HUES6 (cell line): ENCODE data around the gene DHRS7B.
"Not testable (repeated sequence)": the region's sequence is repeated elsewhere in the genome, so short reads cannot be mapped to it uniquely, and the experiment has no call there.

Experiments
- H3K27ac ChIP-seq: 2 replicates; pipeline ENCODE4 v1.7.0; 2013; ENCODE audit warnings: low read depth, mild to moderate bottlenecking, low read length, inconsistent platforms
- H3K27me3 ChIP-seq: 2 replicates; pipeline ENCODE4 v1.6.1; 2013; ENCODE audit warnings: low read length; ENCODE audit not compliant: control insufficient read depth, insufficient read depth
- H3K36me3 ChIP-seq: 2 replicates; pipeline ENCODE4 v1.6.1; 2013; ENCODE audit warnings: low read length; ENCODE audit not compliant: control insufficient read depth, insufficient read depth
- H3K4me1 ChIP-seq: 2 replicates; pipeline ENCODE4 v1.6.1; 2013; ENCODE audit warnings: low read length; ENCODE audit not compliant: control insufficient read depth, insufficient read depth
- H3K4me3 ChIP-seq: 2 replicates; pipeline ENCODE4 v1.5.1; 2013; ENCODE audit warnings: low read depth, low read length
- H3K9ac ChIP-seq: one replicate; pipeline ENCODE4 v1.6.1; 2013; ENCODE audit warnings: mild to moderate bottlenecking, low read length
- H3K9me3 ChIP-seq: 2 replicates; pipeline ENCODE4 v1.6.1; 2013; ENCODE audit warnings: low read depth, low read length; ENCODE audit not compliant: control insufficient read depth, insufficient read depth

Gene DHRS7B

DNA sequence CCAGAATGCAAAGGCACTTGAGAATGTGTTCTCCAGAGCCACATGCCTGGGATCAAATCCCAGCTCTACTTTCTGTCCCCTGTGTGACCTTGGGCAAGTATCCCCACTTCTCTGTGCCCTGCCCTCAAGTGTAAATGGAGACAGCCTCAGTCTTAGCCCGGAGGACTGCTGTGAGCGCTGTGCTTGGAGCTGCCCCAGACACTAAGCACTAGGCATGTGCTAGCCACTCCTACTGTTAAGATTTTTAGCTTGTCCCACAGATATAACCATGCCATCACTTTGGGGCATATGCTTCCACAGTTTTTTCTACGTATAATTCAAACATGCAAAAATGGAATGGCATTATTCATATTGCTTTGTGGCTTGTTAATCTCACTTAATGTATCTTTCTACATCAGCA, 57.8 kb downstream of the DHRS7B start:
- peaks cover 29% of the 10 kb centered on the region for H3K36me3 ChIP-seq
- H3K4me1 ChIP-seq = no peaks in the 10 kb centered on the region; the same call in 1 of the 2 replicates
- no peaks in the 10 kb centered on the region for H3K27me3 ChIP-seq
- H3K4me3 ChIP-seq = no peak overlapping the region
- H3K9me3 ChIP-seq = no peaks in the 10 kb centered on the region
- no peak overlapping the region for H3K9ac ChIP-seq
- no peak overlapping the region for H3K27ac ChIP-seq

DNA sequence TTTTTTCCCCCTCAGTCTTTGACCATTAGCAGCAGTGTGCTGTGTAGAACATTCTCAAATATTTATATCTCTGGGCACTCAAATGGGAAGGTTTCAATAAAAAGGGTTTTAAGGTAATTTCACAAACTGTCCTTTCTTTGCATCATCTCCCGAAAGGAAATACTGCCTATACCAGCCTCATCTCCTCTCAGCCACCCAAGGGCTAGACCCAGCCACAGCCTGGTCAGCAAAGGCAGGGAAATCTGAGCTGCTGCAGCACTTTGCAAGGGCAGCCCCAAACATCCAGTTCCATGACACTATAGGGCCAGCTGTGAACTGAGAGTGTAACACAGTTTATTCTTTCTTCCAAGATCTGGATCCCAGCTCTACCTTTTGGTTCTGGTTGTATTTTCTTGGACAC, 58.3 kb downstream of the DHRS7B start:
- H3K4me1 ChIP-seq = no peaks in the 10 kb centered on the region; the same call in 1 of the 2 replicates
- H3K27ac ChIP-seq = no peak overlapping the region
- H3K9me3 ChIP-seq = no peaks in the 10 kb centered on the region
- no peaks in the 10 kb centered on the region for H3K27me3 ChIP-seq
- H3K36me3 ChIP-seq = peaks cover 30% of the 10 kb centered on the region
- no peak overlapping the region for H3K4me3 ChIP-seq
- H3K9ac ChIP-seq = no peak overlapping the region

GRCh38 chr17:21186399-21187187, 59.8 kb downstream of the DHRS7B start:
- Histone ChIP-seq H3K4me1 (no peaks in the 10 kb centered on the region; the same call in 1 of the 2 replicates), H3K9ac (no peak overlapping the region), H3K36me3 (peaks cover 38% of the 10 kb centered on the region), H3K4me3 (no peak overlapping the region), H3K27me3 (no peaks in the 10 kb centered on the region), H3K27ac (no peak overlapping the region), H3K9me3 (no peaks in the 10 kb centered on the region)

- Histone ChIP-seq H3K36me3 (peaks cover 32% of the 10 kb centered on the region), H3K27me3 (no peaks in the 10 kb centered on the region), H3K9ac (no peak overlapping the region), H3K4me1 (peaks cover 3% of the 10 kb centered on the region; the same call in 1 of the 2 replicates), H3K27ac (no peak overlapping the region), H3K9me3 (no peaks in the 10 kb centered on the region), H3K4me3 (no peak overlapping the region)
Measured at GRCh38 chr17:21189361-21189760, 62.6 kb downstream of the DHRS7B start.

GRCh38 chr17:21190078-21190477, 63.3 kb downstream of the DHRS7B start:
- no peak overlapping the region for H3K4me3 ChIP-seq

DNA sequence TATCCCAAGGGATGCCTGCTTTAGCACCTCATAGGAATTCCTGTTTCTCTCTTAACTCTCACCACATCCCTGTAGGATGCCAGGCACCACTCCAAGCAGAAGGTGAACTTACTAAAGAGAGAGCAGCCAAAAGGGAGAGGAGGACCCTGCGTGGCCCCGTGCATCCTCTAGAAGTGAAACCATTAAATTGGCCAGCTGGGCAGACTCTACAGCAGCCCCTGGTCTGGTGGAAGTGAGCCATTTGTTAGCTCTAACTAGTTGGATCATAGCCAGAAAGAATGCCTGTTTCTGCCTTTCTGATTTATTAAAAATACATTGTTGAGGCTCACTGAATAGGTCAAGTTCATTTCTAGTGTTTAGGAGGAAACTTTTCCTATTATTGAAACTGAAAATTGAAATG, 64.9 kb downstream of the DHRS7B start:
- peaks cover 31% of the 10 kb centered on the region for H3K36me3 ChIP-seq
- H3K4me3 ChIP-seq = no peak overlapping the region
- no peak overlapping the region for H3K27ac ChIP-seq
- 0 out of 2 replicates have a peak, but pooled peaks cover 3% of the 10 kb centered on the region for H3K4me1 ChIP-seq
- no peaks in the 10 kb centered on the region for H3K27me3 ChIP-seq
- H3K9me3 ChIP-seq = no peaks in the 10 kb centered on the region
- H3K9ac ChIP-seq = no peak overlapping the region

More at GRCh38 chr17:21190078-21190477, 63.3 kb downstream of the DHRS7B start:
- Histone ChIP-seq H3K36me3 (peaks cover 26% of the 10 kb centered on the region), H3K27ac (no peak overlapping the region), H3K27me3 (no peaks in the 10 kb centered on the region), H3K9ac (no peak overlapping the region), H3K4me1 (peaks cover 3% of the 10 kb centered on the region; the same call in 1 of the 2 replicates), H3K9me3 (no peaks in the 10 kb centered on the region)

- not testable (repeated sequence) for H3K9ac ChIP-seq, H3K4me3 ChIP-seq, H3K27ac ChIP-seq, H3K27me3 ChIP-seq, H3K9me3 ChIP-seq, H3K4me1 ChIP-seq
- peaks cover 38% of the 10 kb centered on the region for H3K36me3 ChIP-seq
Measured at GRCh38 chr17:21192414-21192813, 65.7 kb downstream of the DHRS7B start.

DNA sequence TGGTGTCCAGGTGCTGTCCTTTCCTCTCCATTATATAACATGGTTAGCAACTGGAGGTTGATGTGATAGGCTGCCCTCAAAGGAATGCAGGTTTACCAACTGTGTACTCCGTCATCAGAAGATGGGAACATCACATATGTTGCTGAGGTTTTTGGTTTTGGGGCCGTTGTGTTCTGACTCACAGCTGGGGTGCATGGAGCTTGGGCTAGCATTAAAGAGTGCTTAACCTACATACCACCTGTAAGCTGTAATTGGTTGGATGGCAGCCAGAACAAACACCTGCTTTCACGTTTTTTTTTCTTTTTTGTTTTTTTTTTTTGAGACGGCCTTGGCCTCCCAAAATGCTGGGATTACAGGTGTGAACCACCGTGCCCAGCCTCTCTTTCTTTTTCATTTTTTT, 66.3 kb downstream of the DHRS7B start:
- Histone ChIP-seq H3K9ac (no peak overlapping the region), H3K27ac (no peak overlapping the region), H3K4me1 (0 out of 2 replicates have a peak, but pooled peaks cover 3% of the 10 kb centered on the region), H3K4me3 (no peak overlapping the region), H3K27me3 (no peaks in the 10 kb centered on the region), H3K9me3 (no peaks in the 10 kb centered on the region), H3K36me3 (peaks cover 44% of the 10 kb centered on the region)

- H3K4me3 ChIP-seq = no peak overlapping the region
- H3K27ac ChIP-seq = no peak overlapping the region
- no peaks in the 10 kb centered on the region for H3K27me3 ChIP-seq
- H3K36me3 ChIP-seq = peaks cover 43% of the 10 kb centered on the region
- no peak overlapping the region for H3K9ac ChIP-seq
- H3K9me3 ChIP-seq = no peaks in the 10 kb centered on the region
- H3K4me1 ChIP-seq = peaks cover 8% of the 10 kb centered on the region
Measured at GRCh38 chr17:21194226-21194625, 67.5 kb downstream of the DHRS7B start.

DNA sequence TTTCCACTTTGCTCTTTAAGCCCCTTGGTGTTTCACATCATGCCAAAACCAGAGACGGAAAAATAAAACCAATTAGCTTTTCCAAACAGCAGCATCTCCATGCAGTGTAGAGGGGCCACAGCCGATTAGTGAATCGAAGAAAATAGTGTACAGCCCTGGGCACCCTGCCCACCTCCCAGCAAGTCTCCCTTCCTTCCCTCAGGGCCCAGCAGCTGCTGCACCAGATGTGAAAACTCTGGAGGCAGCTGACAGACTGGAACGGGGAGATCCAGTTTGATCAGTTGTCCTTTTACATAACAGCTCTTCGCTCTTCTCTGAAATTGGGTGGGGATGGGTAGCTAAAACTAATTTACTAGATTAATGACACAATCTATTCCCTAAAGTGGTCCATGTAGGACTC, 67.9 kb downstream of the DHRS7B start:
- peaks cover 13% of the 10 kb centered on the region for H3K4me1 ChIP-seq
- H3K36me3 ChIP-seq = peaks cover 42% of the 10 kb centered on the region
- no peak overlapping the region for H3K4me3 ChIP-seq
- no peaks in the 10 kb centered on the region for H3K9me3 ChIP-seq
- no peak overlapping the region for H3K27ac ChIP-seq
- no peaks in the 10 kb centered on the region for H3K27me3 ChIP-seq
- no peak overlapping the region for H3K9ac ChIP-seq

DNA sequence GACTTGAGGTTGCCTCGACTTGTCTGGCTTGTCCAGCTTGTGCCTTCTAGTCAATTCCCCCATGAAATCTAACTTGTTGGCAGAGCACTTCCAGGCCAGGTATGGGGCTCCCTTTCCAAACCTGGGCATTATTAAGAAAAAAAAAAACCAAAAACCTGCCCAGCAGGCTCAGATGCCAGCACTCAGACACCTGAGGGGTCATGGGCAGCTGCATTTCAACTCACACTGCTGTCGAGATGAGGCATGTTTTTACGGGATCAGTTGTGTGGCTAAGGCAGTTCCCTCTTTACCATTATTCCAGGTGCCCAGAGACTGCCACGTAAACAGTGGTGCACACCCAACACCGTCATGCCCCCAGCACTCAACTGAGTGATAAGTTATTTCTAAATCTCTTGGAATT, 69.4 kb downstream of the DHRS7B start:
- Histone ChIP-seq H3K36me3 (peaks cover 33% of the 10 kb centered on the region), H3K4me3 (no peak overlapping the region), H3K27me3 (no peaks in the 10 kb centered on the region), H3K9ac (no peak overlapping the region), H3K4me1 (peaks cover 27% of the 10 kb centered on the region), H3K27ac (no peak overlapping the region), H3K9me3 (no peaks in the 10 kb centered on the region)
